Epithelial cell of proximal tubule (primary cell): ENCODE results near the gene CBFB. TPM values are rescaled to one million over a fixed set of nuclear protein-coding genes. Genes with fewer than 3 reads are reported as not detected.
A peak's percentile ranks its signal among the peaks of the same experiment; 100 is the strongest.

Source experiments
- DNase-seq: peaks from one replicate; pipeline ENCODE4 v3.0.0-alpha.2; 2011; ENCODE audit warnings: low read depth
- H3K4me3 ChIP-seq: 2 replicates; pipeline ENCODE4 v1.5.1; 2011; ENCODE audit warnings: low read depth, mild to moderate bottlenecking, low read length
- total RNA-seq: library from RNA; depleted of rRNA; stranded (reverse); fragments of >200 nt; gene quantifications from 2 replicates; pipeline ENCODE4 v1.2.3, GENCODE V29; 2015
- TF ChIP-seq, protein P1 (sequence below): conservative IDR thresholded peaks from 2 replicates; pipeline ENCODE4 v1.5.1; 2012; ENCODE audit warnings: low read depth, mild to moderate bottlenecking, low read length

Gene CBFB
- total RNA-seq, 1 donor from 2014 or later, result 178 TPM

DNA sequence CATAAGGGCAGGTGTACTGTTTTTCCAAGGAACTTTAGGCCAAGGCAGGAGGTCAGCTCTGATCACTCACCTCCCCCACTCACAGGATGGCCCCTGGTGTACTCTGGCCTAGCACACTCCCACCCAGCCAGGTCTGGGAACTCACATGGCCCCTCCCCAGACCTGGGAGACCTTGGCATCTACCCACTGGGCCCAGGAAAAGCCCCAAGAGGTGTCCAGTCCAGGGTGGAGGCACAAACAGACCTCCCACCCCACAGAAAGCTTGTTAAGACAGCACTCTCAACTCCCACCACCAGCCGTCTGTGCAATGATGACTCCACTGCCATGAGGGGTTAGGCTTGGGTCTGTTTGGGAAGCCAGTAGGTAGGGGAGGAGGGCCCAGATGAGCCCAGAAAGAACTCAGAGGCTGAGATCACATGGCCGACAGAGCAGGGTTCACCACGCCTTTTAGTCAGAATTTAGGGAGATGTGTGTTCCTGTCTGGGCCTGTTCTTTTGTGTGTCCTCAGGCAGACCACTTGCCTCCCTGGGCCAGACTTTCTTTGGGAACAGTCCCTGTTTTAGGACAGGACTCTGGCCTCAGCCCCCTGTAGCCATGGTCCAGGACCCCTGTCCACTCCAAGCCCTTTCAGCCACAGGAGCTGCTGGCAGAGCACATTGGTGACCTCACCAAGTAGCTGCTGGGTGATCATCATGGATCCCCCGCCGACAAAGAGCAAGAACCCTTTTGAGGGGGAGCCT lies 12.1 kb upstream of the CBFB start:
- no peak overlapping the region for H3K4me3 ChIP-seq
- DNase-seq, result no peak
- TF ChIP-seq, protein P1, sequence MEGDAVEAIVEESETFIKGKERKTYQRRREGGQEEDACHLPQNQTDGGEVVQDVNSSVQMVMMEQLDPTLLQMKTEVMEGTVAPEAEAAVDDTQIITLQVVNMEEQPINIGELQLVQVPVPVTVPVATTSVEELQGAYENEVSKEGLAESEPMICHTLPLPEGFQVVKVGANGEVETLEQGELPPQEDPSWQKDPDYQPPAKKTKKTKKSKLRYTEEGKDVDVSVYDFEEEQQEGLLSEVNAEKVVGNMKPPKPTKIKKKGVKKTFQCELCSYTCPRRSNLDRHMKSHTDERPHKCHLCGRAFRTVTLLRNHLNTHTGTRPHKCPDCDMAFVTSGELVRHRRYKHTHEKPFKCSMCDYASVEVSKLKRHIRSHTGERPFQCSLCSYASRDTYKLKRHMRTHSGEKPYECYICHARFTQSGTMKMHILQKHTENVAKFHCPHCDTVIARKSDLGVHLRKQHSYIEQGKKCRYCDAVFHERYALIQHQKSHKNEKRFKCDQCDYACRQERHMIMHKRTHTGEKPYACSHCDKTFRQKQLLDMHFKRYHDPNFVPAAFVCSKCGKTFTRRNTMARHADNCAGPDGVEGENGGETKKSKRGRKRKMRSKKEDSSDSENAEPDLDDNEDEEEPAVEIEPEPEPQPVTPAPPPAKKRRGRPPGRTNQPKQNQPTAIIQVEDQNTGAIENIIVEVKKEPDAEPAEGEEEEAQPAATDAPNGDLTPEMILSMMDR, result no peak

DNA sequence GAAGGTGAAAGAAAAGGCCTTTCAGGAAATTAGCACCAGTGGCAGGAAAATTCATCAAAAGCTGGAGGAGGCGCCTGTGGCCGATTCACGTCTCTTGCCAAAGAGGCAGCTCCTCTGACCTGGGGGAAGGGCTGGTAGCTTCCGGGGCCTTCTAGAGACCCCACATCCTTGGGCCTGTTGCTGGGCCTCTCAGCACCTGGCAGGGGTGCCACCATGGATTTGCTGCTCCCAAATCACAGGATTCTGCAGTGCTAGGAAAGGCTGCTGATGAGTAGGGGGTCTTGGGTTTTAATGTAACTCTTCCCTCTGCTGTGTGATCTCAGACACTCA lies 11.6 kb upstream of the CBFB start:
- no peak overlapping the region for H3K4me3 ChIP-seq
- TF ChIP-seq, protein P1, result no peak
- DNase-seq, result no peak

DNA sequence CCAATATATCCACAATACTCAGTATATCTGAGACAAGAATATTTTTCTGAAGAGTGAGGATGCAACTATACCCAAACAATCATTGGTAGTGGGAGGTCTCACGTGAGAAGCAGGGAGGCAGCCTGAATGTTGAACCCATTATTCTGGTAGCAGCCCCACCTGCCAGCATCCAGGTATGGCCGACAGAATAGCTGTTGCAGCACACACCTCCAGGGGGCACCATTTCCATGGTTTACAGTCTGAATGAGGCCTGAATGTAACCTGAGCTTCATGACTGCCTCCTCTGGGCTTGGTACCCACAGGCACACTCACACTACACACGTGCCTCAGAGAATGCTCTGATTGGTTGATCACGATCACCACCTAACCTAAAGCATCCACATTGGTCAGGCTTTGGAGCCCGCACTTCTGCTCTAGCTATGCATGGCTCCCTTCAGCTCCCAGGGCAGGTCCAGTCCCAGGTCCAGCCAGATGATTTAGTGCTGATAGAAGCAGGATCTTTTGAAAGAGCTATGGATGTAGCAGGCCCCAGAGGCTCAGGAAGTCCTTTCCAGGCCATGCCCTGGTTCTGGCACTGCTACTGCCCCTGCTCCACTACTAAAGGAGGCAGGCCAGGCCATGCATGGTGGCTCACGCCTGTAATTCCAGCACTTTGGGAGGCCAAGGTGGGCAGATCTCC lies 11.0 kb upstream of the CBFB start:
- peak; percentile 80 for DNase-seq
- TF ChIP-seq, protein P1, result peak; percentile 91
- H3K4me3 ChIP-seq, result no peak overlapping the region

DNA sequence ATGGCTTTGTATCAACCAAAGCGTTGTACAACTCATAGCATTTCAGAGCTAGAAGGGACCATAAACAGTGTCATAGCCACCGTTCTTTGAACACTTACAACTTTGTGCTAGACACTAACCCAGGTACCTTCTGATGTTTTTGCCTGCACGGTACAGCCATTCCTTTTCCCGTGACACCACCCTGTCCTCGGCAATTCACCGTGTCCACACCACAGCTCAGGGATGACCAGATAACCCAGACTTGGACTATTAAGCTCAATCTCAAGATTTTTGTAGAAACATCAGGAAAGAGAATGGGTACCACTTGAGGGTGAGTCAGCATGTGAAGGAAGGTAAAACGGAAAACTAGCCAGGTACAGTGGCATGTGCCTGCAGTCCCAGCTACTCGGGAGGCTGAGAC lies 9.8 kb upstream of the CBFB start:
- no peak for DNase-seq
- no peak overlapping the region for H3K4me3 ChIP-seq
- TF ChIP-seq, protein P1, result no peak

DNA sequence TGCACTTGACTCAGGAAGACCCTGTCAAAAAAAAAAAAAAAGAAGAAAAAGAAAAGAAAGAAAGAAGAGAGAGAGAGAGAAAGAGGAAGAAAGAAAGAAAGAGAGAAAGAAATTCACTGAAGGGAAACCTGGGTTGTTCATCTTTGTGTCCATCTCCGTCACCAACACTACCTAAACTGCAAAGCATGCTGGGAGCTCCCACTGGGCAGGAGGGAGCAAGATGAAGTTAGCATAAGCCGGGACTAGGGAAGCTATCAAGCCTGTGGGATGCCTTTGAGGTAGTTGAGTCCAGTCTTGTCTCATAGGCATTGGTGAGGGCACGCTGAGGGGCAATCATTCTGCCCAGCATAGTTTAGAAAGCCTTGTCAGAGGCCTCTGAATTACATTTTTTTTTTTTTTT lies 7.6 kb upstream of the CBFB start:
- H3K4me3 ChIP-seq, result no peak overlapping the region
- TF ChIP-seq, protein P1, result no peak
- no peak for DNase-seq

DNA sequence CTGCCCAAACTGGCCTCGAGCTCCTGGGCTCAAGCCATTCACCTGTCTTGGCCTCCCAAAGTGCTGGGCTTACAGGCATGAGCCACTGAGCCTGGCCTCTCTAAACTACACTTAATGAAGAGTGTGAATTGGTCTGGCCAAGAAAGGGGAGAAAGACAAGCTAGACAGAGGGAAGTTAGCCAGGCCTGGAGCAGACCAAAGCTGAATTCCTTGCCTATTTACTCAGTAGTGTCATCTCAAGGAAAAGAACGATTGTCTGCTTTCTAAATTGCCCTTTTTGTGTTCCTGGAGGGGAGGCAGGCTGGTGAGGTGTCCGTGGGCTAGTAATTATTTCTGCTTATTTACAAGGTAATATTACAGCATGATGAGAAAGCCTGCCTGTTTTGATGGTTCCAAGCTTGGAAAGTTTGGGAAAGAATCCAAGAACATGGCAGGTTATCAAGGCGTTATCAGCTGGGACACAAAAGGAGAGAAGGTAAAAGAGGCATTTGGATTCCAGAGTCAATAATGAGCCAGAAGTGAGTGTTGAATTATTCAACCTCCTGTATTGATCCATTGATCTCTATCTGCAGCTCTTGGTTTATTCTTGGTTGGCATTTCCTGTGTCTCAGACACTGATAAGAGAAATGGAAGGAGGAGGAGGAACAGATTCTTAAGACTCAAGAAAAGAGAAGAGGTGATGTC lies 6.3 kb upstream of the CBFB start:
- TF ChIP-seq, protein P1, result no peak
- no peak for DNase-seq
- no peak overlapping the region for H3K4me3 ChIP-seq

DNA sequence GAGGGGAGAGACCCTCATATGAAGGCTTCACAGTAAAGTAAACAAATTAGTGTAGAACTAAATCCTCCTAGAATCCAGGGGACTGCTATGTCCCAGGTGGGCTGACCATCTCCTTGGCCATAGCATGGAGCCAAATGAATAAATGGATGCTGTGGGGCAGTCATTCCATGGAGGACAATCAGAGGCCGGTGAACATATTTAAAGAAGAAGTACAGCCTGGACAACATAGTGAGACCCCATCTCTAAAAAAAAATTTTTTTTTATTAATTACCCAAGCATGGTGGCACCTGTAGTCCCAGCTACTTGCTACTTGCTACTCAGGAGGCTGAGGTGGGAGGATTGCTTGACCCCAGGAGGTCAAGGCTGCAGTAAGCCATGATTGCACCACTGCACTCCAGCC lies 5.3 kb upstream of the CBFB start:
- TF ChIP-seq, protein P1, result no peak
- H3K4me3 ChIP-seq, result no peak overlapping the region
- DNase-seq, result no peak
